Measurements from ENCODE around the gene FOXP4. TPM values are rescaled to one million over a fixed set of nuclear protein-coding genes. Genes with fewer than 3 reads are reported as not detected.

Gene FOXP4
- total and polyA plus RNA-seq, 7 donors, result 4.1 to 19.5 (median 12.7) TPM

DNA sequence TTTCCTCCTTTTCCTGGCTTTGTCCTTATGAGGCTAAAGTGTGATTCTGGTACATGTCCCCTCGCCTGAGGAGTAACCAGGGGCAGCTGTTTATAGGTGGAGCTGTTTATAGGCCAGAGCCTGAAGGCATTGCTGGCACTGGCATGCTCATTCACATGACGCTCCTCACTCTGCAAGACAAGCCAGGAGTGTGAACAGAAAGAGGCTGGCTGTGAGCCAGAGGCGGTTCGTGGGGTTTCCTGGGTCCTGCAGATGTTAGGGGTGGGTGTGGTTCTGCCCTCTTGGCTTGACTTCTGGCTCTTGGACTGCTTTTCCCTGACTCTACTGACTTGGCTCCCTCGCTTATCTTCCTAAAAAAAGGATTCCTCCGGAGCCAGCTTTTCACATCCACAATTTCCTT, 79.3 kb downstream of the FOXP4 start:
- peak; percentile 60 for DNase-seq
- WGBS, 2 donors, result 11 to 45% methylated on average over 6 of the region's 6 CpGs
- peaks cover 0 to 9% (median 0%) of the 10 kb centered on the region in 3 donors for H3K27me3 ChIP-seq

DNA sequence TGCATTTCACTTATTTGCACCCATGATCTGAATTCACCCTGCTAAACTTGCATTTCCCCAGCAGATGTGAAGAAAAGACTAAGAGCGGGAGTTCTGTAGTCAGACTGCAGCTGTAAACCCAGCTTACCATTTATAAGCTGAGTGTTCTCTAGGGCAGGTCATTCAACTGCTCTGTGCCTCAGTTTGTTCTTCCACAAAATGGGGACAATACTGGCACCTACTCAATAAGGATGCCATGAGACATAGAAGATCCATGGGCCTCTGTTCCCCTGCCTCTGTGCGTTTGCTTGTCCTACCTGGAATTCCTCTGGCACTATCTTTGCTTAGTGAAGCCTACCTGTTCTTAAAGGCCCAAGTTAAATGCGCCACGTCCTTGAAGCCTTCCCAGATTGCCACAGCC, 79.8 kb downstream of the FOXP4 start:
- Histone ChIP-seq H3K36me3 (no peaks in the 10 kb centered on the region), H3K27me3 (peaks cover 0 to 9% (median 0%) of the 10 kb centered on the region in 3 donors), H3K4me1 (peaks cover 0 to 8% (median 7%) of the 10 kb centered on the region in 4 donors), H3K4me3 (no peak overlapping the region), H3K27ac (no peak overlapping the region), H3K9me3 (peaks cover 0 to 5% (median 0%) of the 10 kb centered on the region in 4 donors)
- intact Hi-C loops (cut with DNase I), result loop anchor here (2.0 kb wide), 1 partner anchor 27 kb away; no protein-coding TSS in a partner anchor
- 84 to 94% methylated on average over 4 of the region's 4 CpGs for WGBS, 2 donors
- TF ChIP-seq EP300 (IDR thresholded peaks at IDR 0.05) (no peak), POLR2A (IDR thresholded peaks at IDR 0.05) (no peak), POLR2AphosphoS5 (IDR thresholded peaks at IDR 0.05) (no peak)
- TF ChIP-seq, protein P1, sequence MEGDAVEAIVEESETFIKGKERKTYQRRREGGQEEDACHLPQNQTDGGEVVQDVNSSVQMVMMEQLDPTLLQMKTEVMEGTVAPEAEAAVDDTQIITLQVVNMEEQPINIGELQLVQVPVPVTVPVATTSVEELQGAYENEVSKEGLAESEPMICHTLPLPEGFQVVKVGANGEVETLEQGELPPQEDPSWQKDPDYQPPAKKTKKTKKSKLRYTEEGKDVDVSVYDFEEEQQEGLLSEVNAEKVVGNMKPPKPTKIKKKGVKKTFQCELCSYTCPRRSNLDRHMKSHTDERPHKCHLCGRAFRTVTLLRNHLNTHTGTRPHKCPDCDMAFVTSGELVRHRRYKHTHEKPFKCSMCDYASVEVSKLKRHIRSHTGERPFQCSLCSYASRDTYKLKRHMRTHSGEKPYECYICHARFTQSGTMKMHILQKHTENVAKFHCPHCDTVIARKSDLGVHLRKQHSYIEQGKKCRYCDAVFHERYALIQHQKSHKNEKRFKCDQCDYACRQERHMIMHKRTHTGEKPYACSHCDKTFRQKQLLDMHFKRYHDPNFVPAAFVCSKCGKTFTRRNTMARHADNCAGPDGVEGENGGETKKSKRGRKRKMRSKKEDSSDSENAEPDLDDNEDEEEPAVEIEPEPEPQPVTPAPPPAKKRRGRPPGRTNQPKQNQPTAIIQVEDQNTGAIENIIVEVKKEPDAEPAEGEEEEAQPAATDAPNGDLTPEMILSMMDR (IDR thresholded peaks at IDR 0.05), result no peak
- no peak for DNase-seq

More for the DNA sequence above, 79.3 kb downstream of the FOXP4 start:
- Histone ChIP-seq H3K4me1 (peaks cover 0 to 8% (median 7%) of the 10 kb centered on the region in 4 donors), H3K9me3 (peaks cover 0 to 5% (median 0%) of the 10 kb centered on the region in 4 donors), H3K36me3 (no peaks in the 10 kb centered on the region), H3K4me3 (no peak overlapping the region), H3K27ac (no peak overlapping the region)
- TF ChIP-seq EP300 (IDR thresholded peaks at IDR 0.05) (no peak), POLR2A (IDR thresholded peaks at IDR 0.05) (no peak)
- TF ChIP-seq, protein P1 (IDR thresholded peaks at IDR 0.05), result no peak
- intact Hi-C loops (cut with DNase I), result no loop called here

DNA sequence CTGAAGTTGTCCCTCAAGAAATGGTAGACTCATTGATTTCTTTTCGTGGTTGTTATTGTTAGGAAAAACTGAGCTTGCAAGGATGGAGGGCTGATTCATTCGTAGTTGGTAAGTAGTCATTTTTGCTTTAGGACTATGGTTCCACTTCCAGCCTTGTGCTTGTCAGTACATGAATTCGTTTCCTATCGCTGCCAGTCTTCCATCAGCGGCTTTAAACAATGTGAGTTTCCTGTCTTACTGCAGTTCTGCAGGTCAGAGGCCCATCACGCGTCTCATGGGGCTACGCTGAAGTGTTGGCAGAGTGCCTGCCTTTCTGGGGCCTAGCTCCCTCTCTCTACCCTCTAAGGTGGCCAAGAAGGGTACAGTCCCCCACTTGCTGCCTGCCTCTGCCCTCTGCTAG, 80.7 kb downstream of the FOXP4 start:
- TF ChIP-seq, protein P1 (IDR thresholded peaks at IDR 0.05), result no peak
- TF ChIP-seq EP300 (IDR thresholded peaks at IDR 0.05), result no peak
- H3K27me3 ChIP-seq, result peaks cover 0 to 9% (median 0%) of the 10 kb centered on the region in 3 donors
- H3K27ac ChIP-seq, result no peak overlapping the region
- DNase-seq, result peak; percentile 26
- intact Hi-C loops (cut with DNase I), result loop anchor here (2.0 kb wide), 1 partner anchor 26 kb away; no protein-coding TSS in a partner anchor
- H3K4me1 ChIP-seq, result peaks cover 0 to 8% (median 7%) of the 10 kb centered on the region in 4 donors
- 57 to 93% methylated on average over 8 of the region's 8 CpGs for WGBS, 2 donors
- no peak overlapping the region for H3K4me3 ChIP-seq
- no peaks in the 10 kb centered on the region for H3K36me3 ChIP-seq
- no peaks in the 10 kb centered on the region for H3K9me3 ChIP-seq

DNA sequence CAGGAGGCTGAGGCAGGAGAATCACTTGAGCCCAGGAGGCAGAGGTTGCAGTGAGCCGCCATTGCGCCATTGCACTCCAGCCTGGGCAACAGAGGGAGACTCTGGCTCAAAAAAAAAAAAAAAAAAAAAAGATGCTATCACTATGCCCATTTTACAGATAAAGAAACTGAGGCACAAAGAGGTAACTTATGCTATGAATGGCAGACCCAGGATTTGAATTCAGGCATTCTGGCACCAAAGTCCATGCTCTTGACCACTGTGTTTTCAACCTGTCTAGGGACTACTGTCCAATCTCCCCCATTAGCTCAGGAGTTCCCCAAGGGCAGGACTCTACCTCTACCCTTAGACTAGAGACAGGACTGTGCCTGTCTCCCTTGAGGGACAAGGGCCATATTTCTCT, 82.9 kb downstream of the FOXP4 start:
- H3K4me1 ChIP-seq, result peaks cover 0 to 8% (median 7%) of the 10 kb centered on the region in 4 donors
- H3K27me3 ChIP-seq, result peaks cover 0 to 9% (median 0%) of the 10 kb centered on the region in 3 donors
- intact Hi-C loops (cut with DNase I), result no loop called here
- DNase-seq, result no peak
- H3K9me3 ChIP-seq, result no peaks in the 10 kb centered on the region
- no peaks in the 10 kb centered on the region for H3K36me3 ChIP-seq
- no peak for TF ChIP-seq POLR2A (IDR thresholded peaks at IDR 0.05)
- no peak for TF ChIP-seq POLR2AphosphoS5 (IDR thresholded peaks at IDR 0.05)
- TF ChIP-seq EP300 (IDR thresholded peaks at IDR 0.05), result no peak
- TF ChIP-seq, protein P1 (IDR thresholded peaks at IDR 0.05), result no peak
- WGBS, 2 donors, result 92 to 96% methylated on average over 2 of the region's 2 CpGs
- no peak overlapping the region for H3K27ac ChIP-seq
- H3K4me3 ChIP-seq, result no peak overlapping the region

DNA sequence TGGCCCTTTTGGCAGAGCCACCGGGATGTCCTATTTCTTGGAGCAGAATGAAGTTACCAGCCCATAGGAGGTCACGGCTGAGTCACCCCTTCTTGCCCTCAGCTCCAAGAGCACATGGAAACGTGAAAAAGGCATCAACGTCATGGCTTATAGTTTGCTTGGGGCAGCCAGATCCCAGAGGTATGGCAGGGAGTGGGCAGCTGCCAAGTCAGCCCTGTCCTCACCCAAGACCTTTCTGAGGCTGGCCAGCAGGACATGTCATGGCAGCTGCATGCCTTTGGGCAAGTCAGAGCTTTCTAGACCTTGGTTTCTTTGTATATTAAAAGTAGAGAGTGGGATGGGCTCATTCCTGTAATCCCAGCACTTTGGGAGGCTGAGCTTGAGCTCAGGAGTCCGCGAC, 83.9 kb downstream of the FOXP4 start:
- WGBS, 2 donors, result 83 to 94% methylated on average over 6 of the region's 6 CpGs
- DNase-seq, result peak; percentile 22
- H3K36me3 ChIP-seq, result no peaks in the 10 kb centered on the region
- no peak overlapping the region for H3K4me3 ChIP-seq
- intact Hi-C loops (cut with DNase I), result no loop called here
- no peak overlapping the region for H3K27ac ChIP-seq
- peaks cover 0 to 9% (median 0%) of the 10 kb centered on the region in 3 donors for H3K27me3 ChIP-seq
- TF ChIP-seq POLR2AphosphoS5 (IDR thresholded peaks at IDR 0.05), result no peak
- TF ChIP-seq EP300 (IDR thresholded peaks at IDR 0.05), result no peak
- TF ChIP-seq POLR2A (IDR thresholded peaks at IDR 0.05), result no peak
- TF ChIP-seq, protein P1 (IDR thresholded peaks at IDR 0.05), result no peak
- H3K4me1 ChIP-seq, result peaks cover 0 to 8% (median 7%) of the 10 kb centered on the region in 4 donors
- no peaks in the 10 kb centered on the region for H3K9me3 ChIP-seq

Measured in sigmoid colon (tissue), 7 donors.